ENCODE data around the gene AGR3. TPM values are rescaled to one million over a fixed set of nuclear protein-coding genes. Genes with fewer than 3 reads are reported as not detected.

Gene AGR3
- total RNA-seq, 1 experiment from 2014 or later, result 1.2 TPM

DNA sequence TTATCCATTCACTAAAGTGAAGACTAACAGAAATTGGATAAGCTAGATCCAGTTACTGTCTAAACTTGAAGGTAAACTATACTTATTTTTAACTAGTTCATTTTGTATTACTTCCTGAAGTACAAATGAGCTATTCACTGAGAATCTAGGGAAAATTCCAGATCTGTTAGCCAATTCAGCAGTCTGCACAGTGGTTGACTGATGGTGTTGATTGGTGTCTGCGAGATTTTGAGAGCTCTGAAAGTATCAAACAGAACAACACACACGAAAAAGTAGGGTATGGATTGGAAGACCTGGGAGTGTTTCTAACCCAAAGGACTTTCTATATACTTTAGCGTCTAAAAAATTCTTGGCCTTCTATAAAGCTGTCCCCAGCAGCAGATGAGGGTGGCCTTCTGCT, 43.4 kb downstream of the AGR3 start:
- H3K4me1 Mint-ChIP-seq (ENCODE audit: low read depth, unreplicated experiment), result peaks cover 15% of the 10 kb centered on the region
- TF ChIP-seq, protein P1, sequence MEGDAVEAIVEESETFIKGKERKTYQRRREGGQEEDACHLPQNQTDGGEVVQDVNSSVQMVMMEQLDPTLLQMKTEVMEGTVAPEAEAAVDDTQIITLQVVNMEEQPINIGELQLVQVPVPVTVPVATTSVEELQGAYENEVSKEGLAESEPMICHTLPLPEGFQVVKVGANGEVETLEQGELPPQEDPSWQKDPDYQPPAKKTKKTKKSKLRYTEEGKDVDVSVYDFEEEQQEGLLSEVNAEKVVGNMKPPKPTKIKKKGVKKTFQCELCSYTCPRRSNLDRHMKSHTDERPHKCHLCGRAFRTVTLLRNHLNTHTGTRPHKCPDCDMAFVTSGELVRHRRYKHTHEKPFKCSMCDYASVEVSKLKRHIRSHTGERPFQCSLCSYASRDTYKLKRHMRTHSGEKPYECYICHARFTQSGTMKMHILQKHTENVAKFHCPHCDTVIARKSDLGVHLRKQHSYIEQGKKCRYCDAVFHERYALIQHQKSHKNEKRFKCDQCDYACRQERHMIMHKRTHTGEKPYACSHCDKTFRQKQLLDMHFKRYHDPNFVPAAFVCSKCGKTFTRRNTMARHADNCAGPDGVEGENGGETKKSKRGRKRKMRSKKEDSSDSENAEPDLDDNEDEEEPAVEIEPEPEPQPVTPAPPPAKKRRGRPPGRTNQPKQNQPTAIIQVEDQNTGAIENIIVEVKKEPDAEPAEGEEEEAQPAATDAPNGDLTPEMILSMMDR (IDR thresholded peaks at IDR 0.05; ENCODE audit: insufficient read depth in 1 of 2, low read depth in 1 of 2, low read length in 1 of 2, severe bottlenecking in 1 of 2, unreplicated experiment in 1 of 2), result no peak
- no TSS peak for BruUV-seq (replicated peaks)
- H3K27me3 Mint-ChIP-seq (ENCODE audit: insufficient read depth, unreplicated experiment), result no peaks in the 10 kb centered on the region
- intact Hi-C loops (cut with micrococcal nuclease; ENCODE audit: unreplicated experiment), result loop anchor here (2.0 kb wide), 1 partner anchor 16 kb away; no protein-coding TSS in a partner anchor
- H3K9me3 ChIP-seq, result peaks cover 6% of the 10 kb centered on the region; the same call in 1 of the 2 replicates
- H3K4me3 ChIP-seq (ENCODE audit: low read depth, low read length), result no peak overlapping the region
- CTCF ChIA-PET, result no interaction called here
- POLR2A ChIA-PET, result no interaction called here
- H3K4me1 ChIP-seq, result peaks cover 4% of the 10 kb centered on the region; the same call in 1 of the 2 replicates
- peaks cover 11% of the 10 kb centered on the region for H3K9me3 Mint-ChIP-seq (ENCODE audit: unreplicated experiment)
- DNase-seq, result no peak
- no peaks in the 10 kb centered on the region for H3K27me3 ChIP-seq (replicated peaks; ENCODE audit: control insufficient read depth, insufficient read depth, low read length)
- no peak overlapping the region for H3K27ac Mint-ChIP-seq (ENCODE audit: unreplicated experiment)
- no peaks in the 10 kb centered on the region for H3K36me3 Mint-ChIP-seq (ENCODE audit: insufficient read depth, unreplicated experiment)
- no peak overlapping the region for H3K4me3 Mint-ChIP-seq (ENCODE audit: unreplicated experiment)
- H3K36me3 ChIP-seq (ENCODE audit: control insufficient read depth, insufficient read depth, low read length), result no peaks in the 10 kb centered on the region

DNA sequence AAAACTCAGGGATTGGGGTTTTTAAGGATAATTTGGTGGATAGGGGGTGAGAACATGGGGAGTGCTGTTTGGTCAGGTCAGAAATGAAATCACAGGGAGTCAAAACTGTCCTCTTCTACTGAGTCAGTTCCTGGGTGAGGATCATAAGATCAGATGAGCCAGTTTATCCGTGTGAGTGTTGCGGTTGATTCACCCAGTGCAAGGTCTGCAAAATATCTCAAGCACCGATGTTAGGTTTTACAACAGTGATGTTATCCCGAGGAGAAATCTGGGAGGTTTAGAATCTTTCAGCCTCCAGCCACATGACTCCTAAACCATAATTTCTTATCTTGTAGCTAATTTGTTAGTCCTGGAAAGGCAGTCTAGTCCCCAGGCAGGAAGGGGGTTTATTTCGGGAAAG, 45.3 kb downstream of the AGR3 start:
- TF ChIP-seq, protein P1 (IDR thresholded peaks at IDR 0.05; ENCODE audit: insufficient read depth in 1 of 2, low read depth in 1 of 2, low read length in 1 of 2, severe bottlenecking in 1 of 2, unreplicated experiment in 1 of 2), result no peak
- intact Hi-C loops (cut with micrococcal nuclease; ENCODE audit: unreplicated experiment), result no loop called here
- CTCF ChIA-PET, result no interaction called here
- H3K4me3 Mint-ChIP-seq (ENCODE audit: unreplicated experiment), result no peak overlapping the region
- no peak for DNase-seq
- POLR2A ChIA-PET, result no interaction called here
- no peak overlapping the region for H3K27ac Mint-ChIP-seq (ENCODE audit: unreplicated experiment)
- no peaks in the 10 kb centered on the region for H3K27me3 Mint-ChIP-seq (ENCODE audit: insufficient read depth, unreplicated experiment)
- peaks cover 6% of the 10 kb centered on the region; the same call in 1 of the 2 replicates for H3K9me3 ChIP-seq
- H3K4me3 ChIP-seq (ENCODE audit: low read depth, low read length), result no peak overlapping the region
- peaks cover 11% of the 10 kb centered on the region for H3K9me3 Mint-ChIP-seq (ENCODE audit: unreplicated experiment)
- H3K36me3 ChIP-seq (ENCODE audit: control insufficient read depth, insufficient read depth, low read length), result no peaks in the 10 kb centered on the region
- peaks cover 4% of the 10 kb centered on the region; the same call in 1 of the 2 replicates for H3K4me1 ChIP-seq
- no peaks in the 10 kb centered on the region for H3K36me3 Mint-ChIP-seq (ENCODE audit: insufficient read depth, unreplicated experiment)
- no peaks in the 10 kb centered on the region for H3K27me3 ChIP-seq (replicated peaks; ENCODE audit: control insufficient read depth, insufficient read depth, low read length)
- BruUV-seq (replicated peaks), result no TSS peak
- H3K4me1 Mint-ChIP-seq (ENCODE audit: low read depth, unreplicated experiment), result peaks cover 15% of the 10 kb centered on the region

DNA sequence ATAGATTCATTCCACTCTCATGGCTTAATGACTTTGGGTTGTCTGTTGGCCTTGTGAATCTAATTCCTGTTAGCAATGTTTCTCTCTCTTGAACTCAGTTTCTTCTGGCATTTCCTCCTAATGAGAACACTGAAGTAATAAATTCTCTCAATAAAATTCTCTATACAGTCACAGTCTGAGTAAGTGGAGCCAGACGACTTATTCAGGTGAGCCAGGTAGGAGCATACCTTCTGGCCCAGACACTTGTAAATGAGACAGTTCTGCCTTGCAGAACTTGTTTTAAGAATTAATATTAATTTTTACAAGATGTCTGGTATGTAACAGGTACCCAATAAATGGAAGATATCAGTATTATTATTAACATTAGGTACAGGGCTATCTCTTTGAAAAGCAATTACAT, 48.4 kb downstream of the AGR3 start:
- TF ChIP-seq, protein P1 (IDR thresholded peaks at IDR 0.05; ENCODE audit: insufficient read depth in 1 of 2, low read depth in 1 of 2, low read length in 1 of 2, severe bottlenecking in 1 of 2, unreplicated experiment in 1 of 2), result no peak
- H3K36me3 Mint-ChIP-seq (ENCODE audit: insufficient read depth, unreplicated experiment), result no peaks in the 10 kb centered on the region
- no peaks in the 10 kb centered on the region for H3K36me3 ChIP-seq (ENCODE audit: control insufficient read depth, insufficient read depth, low read length)
- no peak overlapping the region for H3K4me3 Mint-ChIP-seq (ENCODE audit: unreplicated experiment)
- H3K27me3 ChIP-seq (replicated peaks; ENCODE audit: control insufficient read depth, insufficient read depth, low read length), result no peaks in the 10 kb centered on the region
- no TSS peak for BruUV-seq (replicated peaks)
- H3K4me1 Mint-ChIP-seq (ENCODE audit: low read depth, unreplicated experiment), result peaks cover 7% of the 10 kb centered on the region
- H3K4me3 ChIP-seq (ENCODE audit: low read depth, low read length), result no peak overlapping the region
- H3K4me1 ChIP-seq, result no peaks in the 10 kb centered on the region
- H3K27me3 Mint-ChIP-seq (ENCODE audit: insufficient read depth, unreplicated experiment), result no peaks in the 10 kb centered on the region
- DNase-seq, result no peak
- ChIA-PET CTCF (no interaction called here), POLR2A (no interaction called here)
- no peak overlapping the region for H3K27ac Mint-ChIP-seq (ENCODE audit: unreplicated experiment)
- intact Hi-C loops (cut with micrococcal nuclease; ENCODE audit: unreplicated experiment), result no loop called here
- peaks cover 10% of the 10 kb centered on the region; the same call in 1 of the 2 replicates for H3K9me3 ChIP-seq
- peaks cover 27% of the 10 kb centered on the region for H3K9me3 Mint-ChIP-seq (ENCODE audit: unreplicated experiment)
